GM12874 (cell line): Measurements from ENCODE around the gene MAPKAPK2.

Experiments used
- CTCF ChIP-seq: IDR thresholded peaks from 2 replicates; pipeline ENCODE4 v1.5.1; 2011; ENCODE audit warnings: low read depth, mild to moderate bottlenecking, control low read depth, low read length, moderate library complexity; ENCODE audit not compliant: insufficient read depth

MAPKAPK2 gene

GRCh38 chr1:206684478-206685333 lies at the start of gene MAPKAPK2:
Gene MAPKAPK2, plus strand, starts transcription at chr1:206684905. Its CDS starts 325 bp downstream, at chr1:206685230.
- TF ChIP-seq CTCF, result no peak

- 0 out of 2 replicates have a peak, but pooled peaks have one; percentile 5 for TF ChIP-seq CTCF
Observed at GRCh38 chr1:206635080-206635977, 49.4 kb upstream of the MAPKAPK2 start, which contains the start of gene DYRK3. Gene DYRK3, plus strand, starts transcription at chr1:206635536. Its CDS starts 168 bp downstream, at chr1:206635704.

- no peak for TF ChIP-seq CTCF
Observed at GRCh38 chr1:206635978-206636345, 48.7 kb upstream of the MAPKAPK2 start.

GRCh38 chr1:206636671-206637070 lies 48.0 kb upstream of the MAPKAPK2 start:
- TF ChIP-seq CTCF, result no peak

GRCh38 chr1:206637605-206638004 lies 47.1 kb upstream of the MAPKAPK2 start:
- TF ChIP-seq CTCF, result no peak

- TF ChIP-seq CTCF, result no peak
Observed at GRCh38 chr1:206643118-206643698, 41.5 kb upstream of the MAPKAPK2 start.

GRCh38 chr1:206646504-206646903 lies 38.2 kb upstream of the MAPKAPK2 start:
- no peak for TF ChIP-seq CTCF
